ENCODE measurements around the gene CNOT6L. TPM values are rescaled to one million over a fixed set of nuclear protein-coding genes. Genes with fewer than 3 reads are reported as not detected.

CNOT6L gene
- total and polyA plus RNA-seq, 8 donors, result 2.2 to 38.7 (median 24.8) TPM

DNA sequence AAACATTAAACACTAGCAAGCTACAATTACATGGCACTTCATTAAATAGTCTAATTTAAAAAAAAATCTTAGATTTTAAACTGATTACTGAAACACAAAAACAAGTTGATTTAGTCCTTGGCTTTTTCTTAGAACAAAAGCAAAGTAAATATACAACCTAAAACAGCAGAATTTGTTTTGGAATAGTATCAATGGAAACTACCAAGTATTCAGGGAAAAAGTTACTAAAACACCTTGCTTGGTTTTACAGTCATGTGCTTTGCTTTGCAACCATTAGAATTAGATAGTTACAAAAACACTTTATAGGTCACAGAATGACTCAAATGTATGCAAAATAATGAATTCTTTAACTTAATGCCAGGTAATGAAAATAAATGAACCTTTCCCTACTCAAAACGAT, 105.3 kb downstream of the CNOT6L start:
- intact Hi-C loops (cut with DNase I), result no loop called here
- TF ChIP-seq, protein P1, sequence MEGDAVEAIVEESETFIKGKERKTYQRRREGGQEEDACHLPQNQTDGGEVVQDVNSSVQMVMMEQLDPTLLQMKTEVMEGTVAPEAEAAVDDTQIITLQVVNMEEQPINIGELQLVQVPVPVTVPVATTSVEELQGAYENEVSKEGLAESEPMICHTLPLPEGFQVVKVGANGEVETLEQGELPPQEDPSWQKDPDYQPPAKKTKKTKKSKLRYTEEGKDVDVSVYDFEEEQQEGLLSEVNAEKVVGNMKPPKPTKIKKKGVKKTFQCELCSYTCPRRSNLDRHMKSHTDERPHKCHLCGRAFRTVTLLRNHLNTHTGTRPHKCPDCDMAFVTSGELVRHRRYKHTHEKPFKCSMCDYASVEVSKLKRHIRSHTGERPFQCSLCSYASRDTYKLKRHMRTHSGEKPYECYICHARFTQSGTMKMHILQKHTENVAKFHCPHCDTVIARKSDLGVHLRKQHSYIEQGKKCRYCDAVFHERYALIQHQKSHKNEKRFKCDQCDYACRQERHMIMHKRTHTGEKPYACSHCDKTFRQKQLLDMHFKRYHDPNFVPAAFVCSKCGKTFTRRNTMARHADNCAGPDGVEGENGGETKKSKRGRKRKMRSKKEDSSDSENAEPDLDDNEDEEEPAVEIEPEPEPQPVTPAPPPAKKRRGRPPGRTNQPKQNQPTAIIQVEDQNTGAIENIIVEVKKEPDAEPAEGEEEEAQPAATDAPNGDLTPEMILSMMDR (IDR thresholded peaks at IDR 0.05), result no peak
- Histone ChIP-seq H3K36me3 (no peaks in the 10 kb centered on the region), H3K9me3 (no peaks in the 10 kb centered on the region), H3K4me1 (peaks cover 6 to 18% (median 13%) of the 10 kb centered on the region in 3 donors), H3K27me3 (no peaks in the 10 kb centered on the region), H3K4me3 (no peak overlapping the region), H3K27ac (peak overlapping the region in 2 of 4 donors; percentile 37 to 56)
- WGBS, 2 donors, result 9 to 31% methylated on average over 1 of the region's 1 CpG
- FAIRE-seq (no peak), ATAC-seq (peak; percentile 43 to 75 (median 70)), DNase-seq (no peak)

- Histone ChIP-seq H3K4me1 (peaks cover 6 to 18% (median 13%) of the 10 kb centered on the region in 3 donors), H3K27me3 (no peaks in the 10 kb centered on the region), H3K36me3 (no peaks in the 10 kb centered on the region), H3K4me3 (no peak overlapping the region), H3K9me3 (no peaks in the 10 kb centered on the region), H3K27ac (peak overlapping the region in 1 of 4 donors; percentile 56)
- TF ChIP-seq, protein P1 (IDR thresholded peaks at IDR 0.05), result no peak
- ATAC-seq, result no peak
- WGBS, 2 donors, result 97 to 100% methylated on average over 1 of the region's 1 CpG
- no peak for FAIRE-seq
- intact Hi-C loops (cut with DNase I), result no loop called here
- DNase-seq, result no peak
Measured at GRCh38 chr4:77712675-77713074, 106.5 kb downstream of the CNOT6L start.

- peaks cover 6 to 18% (median 13%) of the 10 kb centered on the region in 3 donors for H3K4me1 ChIP-seq
- H3K36me3 ChIP-seq, result no peaks in the 10 kb centered on the region
- peak in 2 of 4 donors; percentile 17 to 29 for ATAC-seq
- 29 to 30% methylated on average over 1 of the region's 1 CpG for WGBS, 2 donors
- intact Hi-C loops (cut with DNase I), result no loop called here
- H3K27ac ChIP-seq, result peak overlapping the region in 1 of 4 donors; percentile 2
- no peaks in the 10 kb centered on the region for H3K9me3 ChIP-seq
- H3K27me3 ChIP-seq, result no peaks in the 10 kb centered on the region
- DNase-seq, result no peak
- no peak overlapping the region for H3K4me3 ChIP-seq
- FAIRE-seq, result no peak
- TF ChIP-seq, protein P1 (IDR thresholded peaks at IDR 0.05), result no peak
Measured at GRCh38 chr4:77711469-77711868, 107.7 kb downstream of the CNOT6L start.

GRCh38 chr4:77710684-77711083, 108.5 kb downstream of the CNOT6L start:
- FAIRE-seq, result no peak
- intact Hi-C loops (cut with DNase I), result no loop called here
- Histone ChIP-seq H3K27ac (no peak overlapping the region), H3K9me3 (no peaks in the 10 kb centered on the region), H3K36me3 (no peaks in the 10 kb centered on the region), H3K27me3 (no peaks in the 10 kb centered on the region), H3K4me3 (no peak overlapping the region), H3K4me1 (peaks cover 6 to 18% (median 13%) of the 10 kb centered on the region in 3 donors)
- TF ChIP-seq, protein P1 (IDR thresholded peaks at IDR 0.05), result no peak
- 43 to 65% methylated on average over 1 of the region's 1 CpG for WGBS, 2 donors
- ATAC-seq, result peak; percentile 55 to 74 (median 67)
- DNase-seq, result peak in 2 of 6 donors; percentile 22 to 39

GRCh38 chr4:77710059-77710458, 109.1 kb downstream of the CNOT6L start:
- WGBS, 2 donors, result 73 to 75% methylated on average over 1 of the region's 1 CpG
- no peaks in the 10 kb centered on the region for H3K27me3 ChIP-seq
- H3K4me3 ChIP-seq, result no peak overlapping the region
- peaks cover 6 to 18% (median 13%) of the 10 kb centered on the region in 3 donors for H3K4me1 ChIP-seq
- DNase-seq (no peak), FAIRE-seq (no peak), ATAC-seq (no peak)
- H3K9me3 ChIP-seq, result no peaks in the 10 kb centered on the region
- H3K36me3 ChIP-seq, result no peaks in the 10 kb centered on the region
- H3K27ac ChIP-seq, result no peak overlapping the region
- intact Hi-C loops (cut with DNase I), result no loop called here
- TF ChIP-seq, protein P1 (IDR thresholded peaks at IDR 0.05), result no peak
